GM21367 (cell line): Measurements from ENCODE around the gene ADAMTS1.
"Not testable (repeated sequence)": the region's sequence is repeated elsewhere in the genome, so short reads cannot be mapped to it uniquely, and the experiment has no call there.

Source experiments
- ATAC-seq: cut with Tn5 transposase; IDR thresholded peaks from one replicate; pipeline ENCODE4 v1.9.1; 2021; ENCODE audit not compliant: unreplicated experiment

The ADAMTS1 gene

GRCh38 chr21:26845066-26845758, at the start of gene ADAMTS1:
Gene ADAMTS1 (minus strand): TSS chr21:26845409. CDS start chr21:26844954, 455 bp downstream.
- ATAC-seq = no peak

GRCh38 chr21:26892151-26892550, 46.9 kb upstream of the ADAMTS1 start:
- no peak for ATAC-seq

GRCh38 chr21:26888931-26889330, 43.7 kb upstream of the ADAMTS1 start:
- no peak for ATAC-seq

GRCh38 chr21:26888256-26888655, 43.0 kb upstream of the ADAMTS1 start:
- no peak for ATAC-seq

GRCh38 chr21:26887251-26887650, 42.0 kb upstream of the ADAMTS1 start:
- ATAC-seq = no peak

- ATAC-seq = no peak
These were observed 39.2 kb upstream of the ADAMTS1 start for GRCh38 chr21:26884436-26884835.

GRCh38 chr21:26883768-26884167, 38.6 kb upstream of the ADAMTS1 start:
- no peak for ATAC-seq

GRCh38 chr21:26881504-26882228, 36.5 kb upstream of the ADAMTS1 start:
- no peak for ATAC-seq

- no peak for ATAC-seq
These were observed 31.8 kb upstream of the ADAMTS1 start for GRCh38 chr21:26877018-26877417.

- no peak for ATAC-seq
These were observed 29.1 kb upstream of the ADAMTS1 start for GRCh38 chr21:26874347-26874746.

GRCh38 chr21:26865857-26866256, 20.6 kb upstream of the ADAMTS1 start:
- ATAC-seq = no peak

GRCh38 chr21:26856871-26857350, 11.7 kb upstream of the ADAMTS1 start:
- not testable (repeated sequence) for ATAC-seq

- ATAC-seq = not testable (repeated sequence)
These were observed 9.5 kb upstream of the ADAMTS1 start for GRCh38 chr21:26854695-26855094.

GRCh38 chr21:26852423-26852822, 7.2 kb upstream of the ADAMTS1 start:
- ATAC-seq = no peak

GRCh38 chr21:26851109-26851944, 6.1 kb upstream of the ADAMTS1 start:
- ATAC-seq = no peak

- ATAC-seq = no peak
These were observed 5.0 kb upstream of the ADAMTS1 start for GRCh38 chr21:26850116-26850643.

- ATAC-seq = no peak
These were observed 4.4 kb upstream of the ADAMTS1 start for GRCh38 chr21:26849428-26850115.

GRCh38 chr21:26847921-26848320, 2.7 kb upstream of the ADAMTS1 start:
- ATAC-seq = no peak

- ATAC-seq = no peak
These were observed 1.8 kb upstream of the ADAMTS1 start for GRCh38 chr21:26847002-26847401.

- ATAC-seq = no peak
These were observed 1.1 kb upstream of the ADAMTS1 start for GRCh38 chr21:26846036-26846931.
